ENCODE measurements around the gene FIBP.
"Not testable (repeated sequence)": the region's sequence is repeated elsewhere in the genome, so short reads cannot be mapped to it uniquely, and the experiment has no call there.

The FIBP gene

DNA sequence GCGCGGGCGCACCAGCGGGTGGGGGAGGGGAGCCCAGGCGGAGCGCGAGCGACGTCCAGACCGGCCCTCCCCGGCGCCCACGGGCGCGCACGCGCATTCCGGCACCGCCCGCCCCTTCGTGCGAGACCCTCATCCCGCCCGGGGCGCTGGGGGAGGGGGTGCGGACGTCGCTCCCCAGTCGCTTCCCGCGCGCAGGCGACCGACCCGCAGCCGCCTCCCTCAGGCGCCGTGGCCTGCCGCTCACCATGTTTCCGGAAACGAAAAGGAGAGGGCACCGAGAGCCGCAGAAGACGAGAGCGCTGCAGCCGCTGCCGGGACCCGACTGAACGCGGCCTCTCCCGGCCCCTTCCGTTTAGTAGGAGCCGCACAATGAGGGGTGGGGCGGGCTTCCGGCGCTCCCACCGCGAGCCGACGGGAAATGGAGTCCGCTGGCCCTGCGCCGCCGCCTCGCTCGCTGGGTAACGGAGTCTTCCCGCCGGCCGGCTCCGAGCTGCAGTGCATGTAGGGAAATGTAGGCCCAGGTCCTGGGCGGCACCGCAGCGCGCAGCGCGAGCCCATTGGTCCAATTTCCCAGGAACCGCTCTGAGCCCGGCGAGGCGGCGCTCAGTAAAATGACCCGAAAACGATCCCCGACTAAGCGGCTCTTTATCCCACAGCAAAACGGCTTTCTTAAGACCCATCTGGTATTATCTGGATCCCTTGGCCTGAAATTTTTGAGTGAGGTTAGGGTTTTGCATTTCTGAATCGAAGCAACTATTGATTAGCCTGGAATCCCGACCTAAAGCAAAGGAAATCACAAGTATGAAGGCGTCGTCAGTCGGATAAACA lies 30.2 kb downstream of the FIBP start, which contains the start of gene CFL1:
TSS of gene CFL1 (minus strand) at position 328 of the 828 bp plus-strand sequence. CDS start at position 247, 81 bp downstream.
- peak; percentile 92 for DNase-seq

DNA sequence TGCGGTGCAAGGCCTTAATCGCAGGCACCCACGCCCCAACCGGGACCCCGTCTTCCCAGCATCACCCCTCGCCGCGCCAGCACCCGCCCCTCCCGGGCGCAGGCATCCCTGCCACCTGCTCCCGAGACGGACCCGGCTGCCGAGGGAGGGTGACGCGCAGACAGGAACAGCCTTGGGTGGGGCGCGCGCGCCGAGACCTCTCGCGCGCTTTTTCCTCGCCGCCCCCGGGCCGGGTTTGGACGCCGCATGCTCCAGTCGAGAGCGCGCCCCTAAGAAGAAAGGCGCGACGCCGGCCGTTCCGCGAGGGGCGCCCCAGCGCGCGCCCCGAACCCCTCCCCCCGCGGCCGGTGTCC lies 30.8 kb downstream of the FIBP start:
- DNase-seq, result no peak

DNA sequence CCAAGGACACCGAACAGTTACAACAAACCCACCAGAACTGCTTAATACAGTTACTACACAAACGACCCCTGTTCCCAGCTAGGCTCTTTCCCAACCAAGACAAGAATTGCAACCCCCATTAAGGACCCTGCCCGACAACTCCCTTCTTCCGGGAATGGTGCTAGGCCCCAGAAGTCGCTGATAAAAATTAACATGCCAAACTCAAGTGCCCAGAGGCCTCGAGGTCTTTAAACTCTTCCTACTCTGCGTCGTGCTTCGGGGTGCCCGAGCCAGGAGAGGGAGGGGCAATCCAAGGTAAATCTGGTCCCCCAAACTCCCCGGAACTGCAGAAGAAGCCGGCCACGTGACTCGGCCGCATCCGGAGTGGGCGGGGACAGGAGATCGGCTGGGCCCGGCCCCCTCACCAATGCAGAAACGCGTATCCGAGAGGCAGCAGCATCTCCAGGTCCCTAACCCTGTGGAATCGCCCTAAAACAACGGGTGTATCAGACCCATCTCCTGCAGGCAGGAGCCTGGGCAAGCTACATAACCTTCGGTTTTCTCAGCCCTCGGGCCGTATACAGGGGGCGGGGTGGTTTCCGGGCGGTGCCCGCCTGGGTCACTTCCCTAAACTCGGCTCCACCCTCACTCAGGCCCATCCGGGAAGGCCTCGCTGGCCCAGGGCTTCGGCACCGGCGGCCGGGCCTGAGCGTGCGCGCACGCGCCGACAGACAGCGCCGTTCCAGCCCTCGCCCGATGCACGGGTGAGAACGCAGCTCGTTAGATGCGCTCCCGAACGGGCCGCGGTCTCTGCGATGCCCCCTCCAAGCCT lies 31.4 kb downstream of the FIBP start:
- DNase-seq, result no peak

DNA sequence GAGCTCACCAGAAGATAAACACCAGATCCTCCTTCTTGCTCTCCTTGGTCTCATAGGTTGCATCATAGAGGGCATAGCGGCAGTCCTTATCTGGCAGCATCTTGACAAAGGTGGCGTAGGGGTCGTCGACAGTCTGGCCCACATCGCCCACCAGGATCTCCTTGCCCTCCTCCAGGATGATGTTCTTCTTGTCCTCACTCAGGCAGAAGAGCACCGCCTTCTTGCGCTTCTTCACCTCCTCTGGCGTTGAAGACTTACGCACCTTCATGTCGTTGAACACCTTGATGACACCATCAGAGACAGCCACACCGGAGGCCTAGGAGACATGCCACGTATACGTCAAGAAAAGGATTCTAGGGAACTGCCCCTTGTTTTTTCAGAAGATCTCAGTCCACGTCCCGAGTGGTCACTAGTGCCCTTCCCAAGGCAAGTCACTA lies 32.3 kb downstream of the FIBP start:
- DNase-seq, result no peak

DNA sequence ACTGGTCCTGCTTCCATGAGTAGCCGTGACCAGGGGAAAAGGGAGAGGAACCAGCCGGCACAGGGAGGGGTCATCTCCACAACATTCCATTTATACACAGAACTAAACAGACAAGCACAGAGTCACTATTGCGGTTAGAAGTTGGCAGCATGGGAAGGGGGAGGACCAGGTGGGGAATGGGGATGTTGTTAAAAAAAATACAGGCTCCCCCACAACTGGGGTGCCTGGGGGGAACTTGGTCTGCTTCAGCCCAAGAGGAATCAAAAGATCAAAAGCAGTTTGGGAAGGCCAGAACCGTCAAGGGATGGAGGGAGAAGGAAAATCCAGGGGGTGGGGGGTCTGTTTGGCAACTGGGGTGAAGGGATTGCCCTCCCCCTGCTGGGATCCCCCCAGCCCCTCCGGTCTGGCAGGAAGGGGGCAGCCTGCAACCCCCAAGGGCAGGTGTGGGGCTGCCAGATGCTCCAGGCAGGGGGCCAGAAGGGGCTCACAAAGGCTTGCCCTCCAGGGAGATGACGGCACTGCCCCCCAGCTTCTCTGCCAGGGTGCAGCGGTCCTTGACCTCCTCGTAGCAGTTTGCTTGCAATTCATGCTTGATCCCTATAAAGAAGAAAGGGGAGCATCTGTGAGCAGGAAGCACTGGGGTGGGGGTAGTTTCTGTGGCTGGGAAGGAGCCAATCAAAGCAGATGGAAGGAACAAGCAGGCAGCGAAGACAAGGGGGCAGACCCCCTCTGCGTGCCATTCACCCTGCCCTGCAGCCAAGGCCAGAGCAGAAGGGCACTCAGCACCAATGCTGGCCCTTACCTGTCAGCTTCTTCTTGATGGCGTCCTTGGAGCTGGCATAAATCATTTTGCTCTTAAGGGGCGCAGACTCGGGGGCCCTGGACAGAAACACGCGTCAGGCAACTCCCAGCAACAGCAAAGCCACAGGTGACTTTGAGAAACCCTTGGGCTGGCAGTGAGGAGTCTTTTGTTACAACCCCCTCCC lies 33.1 kb downstream of the FIBP start:
- no peak for DNase-seq

DNA sequence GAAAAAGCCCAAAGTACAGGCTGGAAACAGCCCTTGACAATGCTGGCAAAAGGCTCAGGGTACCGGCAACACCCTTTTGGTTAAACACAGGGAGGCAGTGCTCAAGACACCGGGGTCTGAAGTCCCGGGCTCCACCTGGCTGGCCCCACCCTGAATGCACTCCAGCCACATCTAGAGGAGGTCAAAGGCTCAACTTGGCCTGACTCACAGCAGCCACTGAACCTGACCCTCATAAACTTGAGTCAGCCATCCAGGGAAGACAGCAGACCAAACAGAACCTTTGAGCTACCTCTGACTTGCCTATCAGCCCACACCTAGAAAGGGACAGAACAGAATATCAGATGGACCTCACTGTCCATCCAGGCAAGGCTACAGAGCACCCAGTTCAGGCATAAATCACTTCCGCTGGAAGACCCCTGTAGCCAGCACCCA lies 34.1 kb downstream of the FIBP start:
- no peak for DNase-seq

DNA sequence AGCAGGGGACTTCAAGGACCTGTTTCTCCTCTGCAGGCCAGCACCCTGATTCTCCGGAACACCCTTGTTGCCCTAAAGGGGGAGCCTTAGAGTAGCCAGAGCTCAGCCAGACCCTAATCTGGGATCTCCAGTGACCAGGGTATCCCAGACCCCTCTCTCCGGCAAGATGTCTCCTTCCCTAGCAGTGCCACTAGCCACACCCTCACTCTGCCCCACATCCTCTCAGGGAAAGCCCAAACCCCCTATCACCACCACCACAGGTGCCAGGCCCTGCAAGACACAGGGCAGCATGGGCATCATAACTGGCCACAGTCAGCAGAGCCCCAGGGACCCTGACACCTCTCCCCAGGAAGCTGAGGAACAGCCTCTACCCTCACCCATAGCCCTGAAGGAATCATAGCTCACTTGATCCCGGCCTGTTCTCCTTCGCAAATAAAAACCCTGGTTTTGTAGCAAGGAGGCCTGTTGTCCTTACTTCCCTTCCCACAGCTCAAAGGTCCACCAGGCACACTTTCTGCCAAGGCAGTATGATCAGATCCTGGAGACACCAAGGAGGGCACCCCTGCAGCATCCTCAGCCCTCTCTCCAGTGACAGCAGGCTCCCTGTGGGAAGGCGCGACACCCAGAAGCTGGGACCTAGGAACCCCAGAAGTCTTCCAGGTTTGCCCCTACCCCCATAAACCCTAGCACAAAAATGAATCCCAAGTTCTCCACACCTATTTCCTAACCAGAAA lies 34.9 kb downstream of the FIBP start:
- no peak for DNase-seq

DNA sequence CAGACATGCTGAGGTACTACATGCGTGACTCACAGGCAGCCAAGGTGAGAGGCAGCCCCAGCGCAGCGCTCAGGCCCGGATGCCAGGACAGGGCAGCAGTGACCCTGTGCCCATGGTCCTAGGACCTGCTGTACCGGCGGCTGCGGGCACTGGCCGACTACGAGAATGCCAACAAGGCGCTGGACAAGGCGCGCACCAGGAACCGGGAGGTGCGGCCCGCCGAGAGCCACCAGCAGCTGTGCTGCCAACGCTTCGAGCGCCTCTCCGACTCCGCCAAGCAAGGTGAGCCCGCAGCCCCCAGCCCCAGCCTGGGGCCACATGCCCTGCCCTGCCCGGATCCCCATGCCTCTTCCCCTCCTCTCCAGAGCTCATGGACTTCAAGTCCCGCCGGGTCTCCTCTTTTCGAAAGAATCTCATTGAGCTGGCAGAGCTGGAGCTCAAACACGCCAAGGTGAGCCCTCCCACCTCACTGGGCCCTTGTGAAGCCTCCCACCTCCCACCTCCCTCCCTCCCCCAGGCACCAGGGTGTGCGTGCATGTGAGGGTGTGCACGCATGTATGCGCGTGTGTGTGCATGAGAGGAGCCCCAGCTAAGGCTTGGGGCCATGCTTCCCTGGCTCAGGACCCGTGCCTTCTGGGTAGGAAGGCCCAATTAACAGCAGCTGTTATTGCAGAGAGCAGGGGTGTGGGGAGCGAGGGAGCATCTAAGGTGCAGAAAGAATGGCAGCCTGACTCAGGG lies 35.6 kb downstream of the FIBP start:
- DNase-seq, result no peak

DNA sequence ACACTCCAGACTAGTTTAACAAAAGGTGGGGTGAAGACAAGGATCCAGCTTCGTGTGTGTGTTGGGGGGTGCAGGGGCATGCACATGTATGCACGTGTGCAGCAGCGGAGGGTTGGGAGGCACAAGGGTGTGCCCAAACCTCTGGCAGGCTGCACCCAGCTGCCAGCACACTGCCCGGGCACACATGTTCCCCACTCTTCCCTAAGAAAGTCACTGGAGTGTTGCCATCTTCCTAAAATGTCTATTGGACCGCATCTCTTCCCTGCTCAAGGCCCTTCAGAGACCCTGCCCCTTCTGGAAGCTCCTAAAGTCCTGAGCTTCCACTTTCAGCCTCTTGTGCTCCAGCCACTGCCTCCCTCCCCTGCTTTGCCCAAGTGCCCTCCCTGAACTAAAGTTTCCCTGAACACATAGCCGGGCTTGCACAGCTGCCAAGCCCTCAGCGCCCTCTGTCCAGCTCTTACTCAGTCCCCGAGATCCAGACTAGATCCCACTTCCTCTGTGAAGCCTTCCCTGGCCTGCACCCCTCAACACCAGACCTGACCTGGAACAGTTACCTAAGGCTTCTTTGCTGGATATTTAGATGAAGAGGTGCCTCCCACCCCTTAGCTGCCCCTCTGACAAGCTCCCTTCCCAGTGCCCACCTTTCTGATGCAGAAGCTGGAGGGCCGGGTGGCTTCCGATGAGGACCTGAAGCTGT lies 36.3 kb downstream of the FIBP start:
- DNase-seq, result no peak

DNA sequence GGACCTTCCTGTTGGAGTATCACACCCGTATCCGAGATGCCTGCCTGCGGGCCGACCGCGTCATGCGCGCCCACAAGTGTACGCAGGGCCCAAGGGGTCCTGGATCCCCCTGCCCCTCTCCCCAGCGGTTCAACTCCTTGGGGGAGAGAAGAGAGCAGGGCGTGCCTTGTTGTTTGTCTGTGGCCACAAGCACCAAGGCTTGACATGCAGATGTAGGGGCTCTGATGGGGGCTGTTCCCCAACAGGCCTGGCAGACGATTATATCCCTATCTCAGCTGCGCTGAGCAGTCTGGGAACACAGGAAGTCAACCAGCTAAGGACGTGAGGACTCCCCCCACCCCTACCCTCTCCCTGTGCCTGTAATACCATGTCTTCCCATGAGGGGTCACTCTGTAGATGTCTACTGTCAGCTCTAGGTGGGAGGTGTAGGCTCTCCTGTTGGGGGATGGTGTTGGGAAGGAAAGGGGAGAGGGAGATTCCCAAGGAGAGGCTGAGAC lies 37.1 kb downstream of the FIBP start:
- no peak for DNase-seq

DNA sequence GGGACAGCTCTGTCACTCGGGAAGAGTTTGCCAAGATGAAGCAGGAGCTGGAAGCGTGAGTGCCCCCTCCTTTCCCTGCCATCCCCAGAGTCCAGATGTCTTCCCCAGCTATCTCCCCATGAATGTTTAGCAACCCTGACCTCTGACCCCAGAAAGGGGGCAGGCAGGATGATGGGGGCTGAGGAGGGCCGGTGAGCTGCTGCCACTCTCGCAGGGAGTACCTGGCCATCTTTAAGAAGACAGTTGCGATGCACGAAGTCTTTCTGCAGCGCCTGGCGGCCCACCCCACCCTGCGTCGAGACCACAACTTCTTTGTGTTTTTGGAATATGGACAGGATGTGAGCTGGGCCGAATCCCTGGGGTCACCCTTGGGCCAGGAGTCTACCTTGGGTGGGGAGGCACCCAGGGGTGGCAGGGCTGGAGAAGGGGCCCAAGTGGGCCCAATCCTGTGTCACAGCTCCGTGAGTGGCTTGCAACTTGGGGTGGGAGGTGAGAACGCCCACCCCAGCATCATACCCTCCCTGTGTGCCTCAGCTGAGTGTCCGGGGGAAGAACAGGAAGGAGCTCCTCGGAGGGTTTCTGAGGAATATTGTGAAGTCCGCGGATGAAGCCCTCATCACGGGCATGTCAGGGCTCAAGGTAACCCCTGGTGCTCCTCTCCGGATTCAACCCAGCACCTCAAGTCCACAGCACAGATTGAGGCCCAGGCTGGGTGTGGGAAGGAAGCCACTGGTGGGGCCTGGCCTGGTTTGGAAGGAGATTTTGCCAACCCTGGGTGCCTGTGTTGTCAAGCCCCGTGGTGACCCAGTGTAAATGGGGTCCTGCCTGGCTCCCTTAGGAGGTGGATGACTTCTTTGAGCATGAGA lies 37.8 kb downstream of the FIBP start:
- DNase-seq, result no peak

DNA sequence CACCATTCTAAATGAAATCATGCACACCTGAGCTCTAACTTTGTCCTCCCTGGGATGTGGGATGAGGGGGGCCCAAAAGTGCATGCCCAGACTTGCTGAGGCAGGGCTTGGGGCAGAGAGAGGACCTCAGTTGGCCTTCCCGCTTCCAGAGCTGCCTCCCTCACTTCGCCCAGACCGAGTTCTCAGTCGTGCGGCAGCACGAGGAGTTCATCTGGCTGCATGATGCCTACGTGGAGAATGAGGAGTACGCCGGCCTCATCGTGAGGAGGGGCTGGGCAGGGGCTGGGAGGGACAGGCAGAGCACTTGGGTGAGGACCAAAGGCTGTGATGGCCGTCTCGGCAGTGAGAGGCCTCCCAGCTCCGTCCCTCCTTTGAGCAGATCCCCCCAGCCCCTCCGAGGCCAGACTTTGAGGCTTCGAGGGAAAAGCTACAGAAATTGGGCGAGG lies 38.5 kb downstream of the FIBP start:
- no peak for DNase-seq

DNA sequence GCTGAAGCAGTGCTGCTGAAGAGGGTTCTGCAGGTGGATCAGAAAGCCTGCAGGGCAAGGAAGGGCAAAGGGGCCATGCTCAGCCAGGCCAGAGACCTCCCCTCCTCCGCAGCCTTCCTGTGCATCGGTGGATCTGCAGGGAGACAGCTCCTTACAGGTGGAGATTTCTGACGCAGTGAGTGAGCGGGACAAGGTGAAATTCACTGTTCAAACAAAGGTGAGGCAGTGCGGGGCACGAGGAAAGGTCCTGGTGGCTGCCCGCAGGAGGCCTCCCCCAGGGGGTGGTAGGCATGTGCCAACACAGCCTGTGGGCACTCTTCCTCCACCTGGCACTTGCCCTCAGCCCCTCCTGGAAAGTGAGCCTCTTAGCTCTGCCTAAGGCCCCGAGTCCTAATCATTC lies 38.9 kb downstream of the FIBP start:
- DNase-seq, result no peak

DNA sequence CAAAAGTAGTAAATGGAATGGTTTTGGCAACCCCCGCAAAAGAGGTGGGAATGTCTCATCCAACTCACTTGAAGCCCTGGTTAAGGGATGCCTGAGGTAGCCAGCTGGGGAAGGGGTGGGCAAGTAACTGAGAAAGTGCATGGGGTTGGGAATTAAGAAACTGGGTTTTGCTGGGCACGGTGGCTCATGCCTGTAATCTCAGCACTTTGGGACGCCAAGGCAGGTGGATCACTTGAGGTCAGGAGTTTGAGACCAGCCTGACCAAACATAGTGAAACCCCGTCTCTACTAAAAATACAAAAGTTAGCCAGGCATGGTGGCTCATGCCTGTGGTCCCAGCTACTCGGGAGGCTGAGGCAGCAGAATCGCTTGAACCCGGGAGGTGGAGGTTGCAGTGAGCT lies 39.6 kb downstream of the FIBP start:
- DNase-seq, result not testable (repeated sequence)

DNA sequence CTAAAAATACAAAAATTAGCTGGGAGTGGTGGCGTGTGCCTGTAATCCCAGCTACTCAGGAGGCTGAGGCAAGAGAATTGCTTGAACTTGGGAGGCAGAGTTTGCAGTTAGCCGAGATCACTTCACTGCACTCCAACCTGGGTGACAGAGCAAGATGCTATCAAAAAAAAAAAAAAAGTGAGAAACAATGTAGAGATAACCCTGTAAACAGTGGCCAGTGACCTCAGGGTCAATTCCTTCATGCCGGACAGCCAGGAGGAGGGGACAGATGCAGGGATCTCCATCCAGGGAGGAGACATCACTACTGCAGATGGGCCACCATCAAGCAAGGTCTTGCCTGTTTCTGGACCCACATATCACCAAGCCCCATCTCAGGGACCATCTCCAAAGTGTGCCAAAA lies 40.5 kb downstream of the FIBP start:
- DNase-seq, result no peak

DNA sequence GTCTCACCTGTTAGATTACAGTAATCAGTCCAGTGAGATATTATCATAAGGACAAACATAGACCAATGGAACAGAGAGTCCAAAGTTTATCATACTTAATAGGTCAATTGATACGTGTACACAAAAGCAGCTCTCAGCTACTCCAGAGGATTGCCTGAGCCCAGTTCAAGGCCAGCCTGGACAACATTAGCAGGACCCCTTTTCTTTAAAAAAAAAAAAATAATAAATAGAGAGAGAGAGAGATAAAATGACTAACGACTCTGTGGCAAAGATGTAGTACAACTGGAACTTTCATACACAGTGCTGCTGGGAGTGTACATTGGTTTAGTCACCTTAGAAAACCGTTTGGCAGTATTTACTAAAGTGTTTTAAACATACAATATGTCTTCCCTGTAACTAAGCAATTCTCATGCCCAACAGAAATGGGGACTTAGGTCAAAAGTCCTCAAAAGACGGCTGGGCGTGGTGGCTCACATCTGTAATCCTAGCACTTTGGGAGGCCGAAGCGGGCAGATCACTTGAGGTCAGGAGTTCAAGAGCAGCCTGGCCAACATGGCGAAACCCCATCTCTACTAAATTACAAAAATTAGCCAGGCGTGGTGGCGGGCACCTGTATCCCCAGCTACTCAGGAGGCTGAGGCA lies 43.9 kb downstream of the FIBP start:
- no peak for DNase-seq

DNA sequence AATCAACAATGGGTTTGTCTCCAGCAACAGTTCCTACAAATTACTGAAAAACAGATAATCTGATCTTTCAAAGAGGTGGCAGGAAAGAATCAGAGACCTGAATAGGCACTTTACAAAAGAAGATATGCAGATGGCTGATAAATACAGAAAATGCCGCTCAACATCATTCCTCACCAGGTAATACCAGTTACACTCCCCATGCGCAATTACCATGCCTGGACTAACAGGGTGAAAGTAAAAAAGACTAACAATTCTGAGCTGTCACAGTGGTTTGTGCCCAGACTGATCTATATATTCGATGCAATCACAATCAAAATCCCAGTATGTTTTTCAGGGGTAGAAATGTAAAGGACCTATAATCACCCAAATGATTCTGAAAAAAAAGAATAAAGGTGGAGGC lies 44.5 kb downstream of the FIBP start:
- DNase-seq, result no peak

DNA sequence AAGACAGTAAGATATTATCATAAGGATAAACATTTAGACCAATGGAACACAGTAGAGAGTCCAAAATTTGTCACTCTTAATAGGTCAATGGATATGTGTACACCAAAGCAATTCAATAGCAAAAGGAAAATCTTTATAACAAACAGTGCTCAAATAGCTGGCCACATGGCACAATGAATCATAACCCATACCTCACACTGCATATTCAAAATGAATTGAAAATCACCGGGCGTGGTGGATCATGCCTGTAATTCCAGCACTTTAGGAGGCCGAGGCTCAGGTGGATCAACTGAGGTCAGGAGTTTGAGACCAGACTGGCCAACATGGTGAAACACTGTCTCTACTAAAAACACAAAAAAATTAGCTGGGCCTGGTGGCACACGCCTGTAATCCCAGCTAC lies 46.1 kb downstream of the FIBP start:
- no peak for DNase-seq

DNA sequence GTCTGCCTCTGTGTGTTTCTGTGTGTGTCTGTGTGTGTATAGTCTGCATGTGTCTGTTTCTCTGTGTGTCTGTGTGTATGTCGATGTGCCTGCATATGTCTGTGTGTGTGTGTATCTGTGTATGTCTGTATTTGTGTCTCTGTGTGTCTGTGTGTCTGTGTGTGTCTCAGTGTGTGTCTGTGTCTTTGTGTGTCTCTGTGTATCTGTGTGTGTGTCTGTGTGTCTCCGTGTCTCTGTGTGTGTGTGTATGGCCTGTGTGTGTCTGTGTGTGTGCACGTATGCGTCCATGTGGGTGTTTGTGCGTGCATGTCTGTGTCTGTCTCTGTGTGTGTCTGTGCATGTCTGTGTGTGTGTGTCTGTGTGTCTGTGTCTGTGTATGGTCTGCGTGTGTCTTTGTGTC lies 54.1 kb downstream of the FIBP start:
- DNase-seq, result no peak
